Keratinocyte (primary cell): ENCODE measurements around the gene ETHE1. TPM values are rescaled to one million over a fixed set of nuclear protein-coding genes. Genes with fewer than 3 reads are reported as not detected.

Experiments
- DNase-seq: peaks from one replicate; pipeline ENCODE4 v3.0.0-alpha.2; 2011; ENCODE audit warnings: low read depth, missing footprints, low spot score
- FAIRE-seq: peaks from 2 replicates; lab custom pipeline; 2011; peaks lifted over from hg19 to GRCh38; lab: Jason Lieb, UNC
- H2AFZ ChIP-seq: 2 replicates; pipeline ENCODE4 v1.6.0; 2012; ENCODE audit warnings: low read length, control low read depth, inconsistent platforms; ENCODE audit not compliant: control insufficient read depth
- H3K27ac ChIP-seq: 2 replicates; pipeline ENCODE4 v1.5.1; 2011; ENCODE audit warnings: low read length; ENCODE audit not compliant: control insufficient read depth, insufficient read depth
- H3K27me3 ChIP-seq: 3 replicates; pipeline ENCODE4 v1.6.0; 2011; ENCODE audit warnings: low read length; ENCODE audit not compliant: control insufficient read depth, insufficient read depth; ENCODE audit errors: extremely low read depth
- H3K36me3 ChIP-seq, 2 experiments: 2 replicates in 1 of 2; 3 replicates in 1 of 2; pipeline ENCODE4 v1.5.1; 2011; ENCODE audit warnings: low read length in 2 of 2, mild to moderate bottlenecking in 1 of 2; ENCODE audit not compliant: control insufficient read depth in 2 of 2, insufficient read depth in 2 of 2; ENCODE audit errors: extremely low read depth in 1 of 2
- H3K4me1 ChIP-seq: 3 replicates; pipeline ENCODE4 v1.5.1; 2011; ENCODE audit warnings: low read length; ENCODE audit not compliant: control insufficient read depth, insufficient read depth; ENCODE audit errors: extremely low read depth
- H3K4me2 ChIP-seq: 3 replicates; pipeline ENCODE4 v1.6.0; 2011; ENCODE audit warnings: low read depth, low read length; ENCODE audit not compliant: control insufficient read depth, insufficient read depth; ENCODE audit errors: extremely low read depth
- H3K4me3 ChIP-seq, 3 experiments: fragments of 200-600 bp in 1 of 3; sonication (generic) in 1 of 3; 2 replicates in 2 of 3; 3 replicates in 1 of 3; pipeline ENCODE4 v1.5.1; 2011 to 2016; ENCODE audit warnings: low read length in 3 of 3, mild to moderate bottlenecking in 3 of 3, control low read depth in 2 of 3, inconsistent platforms in 1 of 3, low read depth in 1 of 3, mixed read lengths in 1 of 3, mixed run types in 1 of 3, moderate library complexity in 1 of 3; ENCODE audit not compliant: control insufficient read depth in 2 of 3, insufficient read depth in 2 of 3; ENCODE audit errors: extremely low read depth in 1 of 3
- H3K79me2 ChIP-seq: 2 replicates; pipeline ENCODE4 v1.6.0; 2012; ENCODE audit warnings: low read length; ENCODE audit not compliant: control insufficient read depth, insufficient read depth
- H3K9ac ChIP-seq: 3 replicates; pipeline ENCODE4 v1.6.0; 2011; ENCODE audit warnings: low read length; ENCODE audit not compliant: control insufficient read depth, insufficient read depth; ENCODE audit errors: extremely low read depth
- H3K9me1 ChIP-seq: 3 replicates; pipeline ENCODE4 v1.6.0; 2011; ENCODE audit warnings: low read length; ENCODE audit not compliant: control insufficient read depth, insufficient read depth; ENCODE audit errors: extremely low read depth
- H3K9me3 ChIP-seq: 2 replicates; pipeline ENCODE4 v1.5.1; 2012; ENCODE audit warnings: low read depth, low read length; ENCODE audit not compliant: control insufficient read depth
- H4K20me1 ChIP-seq: 3 replicates; pipeline ENCODE4 v1.6.0; 2011; ENCODE audit warnings: low read length; ENCODE audit not compliant: control insufficient read depth, insufficient read depth; ENCODE audit errors: extremely low read depth
- CTCF ChIP-seq, 3 experiments: IDR thresholded peaks in 1 of 3; conservative IDR thresholded peaks in 1 of 3; optimal IDR thresholded peaks in 1 of 3; 2 replicates in 2 of 3; 3 replicates in 1 of 3; pipeline versions ENCODE3 to v1.5.1; 2011; ENCODE audit warnings: low read length in 3 of 3, mild to moderate bottlenecking in 3 of 3, moderate library complexity in 2 of 3, control low read depth in 1 of 3, inconsistent platforms in 1 of 3; ENCODE audit not compliant: insufficient read depth in 2 of 3; ENCODE audit errors: extremely low read depth in 1 of 3
- EZH2 ChIP-seq: IDR thresholded peaks from one replicate; pipeline ENCODE4 v1.6.1; 2012; ENCODE audit warnings: inconsistent platforms, mild to moderate bottlenecking, low read length, moderate library complexity
- dilution Hi-C: fragments of 300-500 bp; cut with MboI; formaldehyde crosslinking; loops from one replicate; pipeline ENCODE4 v1.7.0; 2020; ENCODE audit warnings: low sequenced_read_pairs; ENCODE audit not compliant: extremely low pct_ligation_motif_present
- polyA plus RNA-seq, 5 experiments: library from polyadenylated mRNA; depleted of rRNA in 3 of 5; stranded (reverse) in 3 of 5; stranded (forward) in 1 of 5; unstranded in 1 of 5; fragments of >200 nt; gene quantifications; 1 replicate in 1 of 5; 2 replicates in 3 of 5; 3 replicates in 1 of 5; pipeline versions ENCODE4 v1.2.1 to v1.2.3, GENCODE V29; 2011 to 2012; ENCODE audit warnings: missing spikeins in 2 of 5, low read depth in 1 of 5, low replicate concordance in 1 of 5

The ETHE1 gene
- polyA plus RNA-seq, 1 donor (not counting 4 experiments of a cell fraction or from before 2014, with no cell fraction given), result 234 TPM

GRCh38 chr19:43462383-43462782 is 64.6 kb downstream of the ETHE1 start:
- H3K4me2 ChIP-seq, result peak overlapping the region; percentile 90
- no peak overlapping the region for H3K27ac ChIP-seq
- H3K4me1 ChIP-seq, result peaks cover 28% of the 10 kb centered on the region

GRCh38 chr19:43461303-43461702 is 65.7 kb downstream of the ETHE1 start:
- Histone ChIP-seq H4K20me1 (no peaks in the 10 kb centered on the region), H3K9me1 (no peaks in the 10 kb centered on the region), H3K79me2 (peaks cover 10% of the 10 kb centered on the region), H3K27me3 (no peaks in the 10 kb centered on the region), H3K4me3 (no peak overlapping the region), H3K9me3 (no peaks in the 10 kb centered on the region), H3K4me1 (peaks cover 25% of the 10 kb centered on the region), H3K36me3 (peaks cover 7 to 19% of the 10 kb centered on the region in 2 experiments), H3K9ac (no peak overlapping the region), H3K4me2 (no peak overlapping the region), H3K27ac (no peak overlapping the region), H2AFZ (no peak overlapping the region)
- TF ChIP-seq CTCF (optimal IDR thresholded peaks at IDR 0.05 in 1 of 3, IDR thresholded peaks at IDR 0.05 in 1 of 3, conservative IDR thresholded peaks at IDR 0.05 in 1 of 3; ENCODE audit: extremely low read depth in 1 of 3, insufficient read depth in 2 of 3, low read length in 3 of 3), result no peak
- TF ChIP-seq EZH2, result no peak
- no peak for FAIRE-seq
- dilution Hi-C loops, result no loop called here
- DNase-seq, result no peak

More at GRCh38 chr19:43462383-43462782, 64.6 kb downstream of the ETHE1 start:
- Histone ChIP-seq H3K79me2 (peaks cover 10% of the 10 kb centered on the region), H3K36me3 (peaks cover 7 to 19% of the 10 kb centered on the region in 2 experiments), H3K9ac (no peak overlapping the region), H3K9me3 (no peaks in the 10 kb centered on the region), H3K4me3 (no peak overlapping the region), H3K27me3 (no peaks in the 10 kb centered on the region), H4K20me1 (no peaks in the 10 kb centered on the region), H2AFZ (no peak overlapping the region), H3K9me1 (peaks cover 1% of the 10 kb centered on the region)
- no peak for TF ChIP-seq CTCF (optimal IDR thresholded peaks at IDR 0.05 in 1 of 3, IDR thresholded peaks at IDR 0.05 in 1 of 3, conservative IDR thresholded peaks at IDR 0.05 in 1 of 3; ENCODE audit: extremely low read depth in 1 of 3, insufficient read depth in 2 of 3, low read length in 3 of 3)
- TF ChIP-seq EZH2, result no peak
- DNase-seq, result no peak
- dilution Hi-C loops, result no loop called here
- no peak for FAIRE-seq
